ENCODE measurements around the gene DUSP14.
"Not testable (repeated sequence)": the region's sequence is repeated elsewhere in the genome, so short reads cannot be mapped to it uniquely, and the experiment has no call there.

The DUSP14 gene, protein sequence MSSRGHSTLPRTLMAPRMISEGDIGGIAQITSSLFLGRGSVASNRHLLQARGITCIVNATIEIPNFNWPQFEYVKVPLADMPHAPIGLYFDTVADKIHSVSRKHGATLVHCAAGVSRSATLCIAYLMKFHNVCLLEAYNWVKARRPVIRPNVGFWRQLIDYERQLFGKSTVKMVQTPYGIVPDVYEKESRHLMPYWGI
- long read RNA-seq, transcript DUSP14-206 (3 exons, 1,537 nt), result major isoform, 71 of 74 reads
- long read RNA-seq, partial matches to known transcripts, result 0 of 74 reads
- long read RNA-seq, other reads (novel, unspliced or antisense), result 1 of 74 reads

DNA sequence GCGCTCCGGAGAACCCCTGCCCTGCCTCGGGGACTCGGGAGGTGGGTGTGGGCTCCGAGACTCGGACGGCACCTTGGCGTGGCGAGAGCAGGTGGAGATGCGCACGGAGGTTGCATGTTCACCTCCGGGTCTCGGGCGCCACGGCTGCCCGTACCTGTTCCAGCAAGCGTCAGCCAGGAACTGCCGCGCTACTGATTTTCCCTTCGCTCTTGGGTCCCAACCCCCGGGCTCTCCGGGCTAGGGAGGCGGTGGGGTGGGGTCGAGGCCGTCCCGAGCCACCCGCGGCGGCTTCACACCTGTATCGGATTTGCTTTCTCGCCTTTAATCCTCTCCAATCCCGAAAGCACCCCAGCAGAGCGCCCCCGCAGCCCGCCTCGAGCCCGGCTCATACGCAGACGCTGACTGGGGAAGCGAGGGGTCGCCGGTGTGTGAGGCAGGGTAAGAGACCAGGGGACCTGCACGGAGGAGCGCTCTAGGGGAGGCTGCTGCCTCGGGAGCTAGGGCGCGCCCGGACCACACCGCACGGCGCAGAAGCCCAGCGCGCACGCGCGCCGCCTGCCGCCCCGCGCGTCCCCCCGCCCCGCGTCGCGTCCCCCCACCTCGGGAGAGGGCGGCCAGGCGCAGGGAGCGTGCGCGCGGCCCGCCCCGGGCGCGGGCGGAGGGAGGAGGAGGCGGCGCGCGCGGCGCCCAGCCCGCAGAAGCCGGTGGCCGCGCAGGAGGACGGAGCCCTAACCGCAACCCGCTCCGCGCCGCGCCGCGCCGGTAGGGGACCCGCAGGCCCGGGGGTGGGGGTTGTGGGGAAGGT, at the start of gene DUSP14:
Gene DUSP14, plus strand, starts transcription at position 695 of the 805 bp plus-strand sequence. CDS start 22,382 bp downstream, outside the sequence.
- Histone ChIP-seq H3K27ac (replicated peaks) (peak within 1 kb of the TSS; percentile 74), H3K4me3 (replicated peaks; ENCODE audit: insufficient read depth, low read length) (peak within 1 kb of the TSS; percentile 78), H3K27me3 (ENCODE audit: insufficient read depth, poor library complexity, severe bottlenecking) (no peaks in the 10 kb centered on the region)
- 0 out of 2 replicates have a peak, but pooled peaks have one; percentile 49 for TF ChIP-seq POLR2AphosphoS5 (IDR thresholded peaks at IDR 0.05; ENCODE audit: low read depth)
- no peak for TF ChIP-seq SPI1 (IDR thresholded peaks at IDR 0.05; ENCODE audit: borderline replicate concordance, low read depth)
- DNase-seq (ENCODE audit: low read depth in 1 of 2, low spot score in 1 of 2), result peak; percentile 51 to 66

DNA sequence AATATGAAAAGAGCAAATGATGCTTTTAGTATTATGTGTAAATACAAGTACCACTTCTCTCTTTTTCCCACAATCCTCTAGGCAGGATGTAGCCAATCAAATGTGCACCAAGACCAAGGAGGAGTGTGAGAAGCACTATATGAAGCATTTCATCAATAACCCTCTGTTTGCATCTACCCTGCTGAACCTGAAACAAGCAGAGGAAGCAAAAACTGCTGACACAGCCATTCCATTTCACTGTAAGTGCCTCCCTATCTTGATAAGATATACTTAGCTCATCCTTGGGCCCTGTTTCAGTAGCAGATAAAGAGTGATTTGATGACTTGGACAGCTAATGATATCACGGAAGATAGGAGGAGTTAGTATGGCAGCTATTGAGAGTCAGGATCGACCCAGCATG, 49.3 kb upstream of the DUSP14 start:
- no peaks in the 10 kb centered on the region for H3K27me3 ChIP-seq (ENCODE audit: insufficient read depth, poor library complexity, severe bottlenecking)
- H3K27ac ChIP-seq (replicated peaks), result no peak overlapping the region
- no peak overlapping the region for H3K4me3 ChIP-seq (replicated peaks; ENCODE audit: insufficient read depth, low read length)
- DNase-seq (ENCODE audit: low read depth in 1 of 2, low spot score in 1 of 2), result no peak
- TF ChIP-seq GABPA (IDR thresholded peaks at IDR 0.05; ENCODE audit: low read depth) (no peak), SPI1 (IDR thresholded peaks at IDR 0.05; ENCODE audit: borderline replicate concordance, low read depth) (no peak), POLR2AphosphoS5 (IDR thresholded peaks at IDR 0.05; ENCODE audit: low read depth) (no peak)
- TF ChIP-seq, protein P1, sequence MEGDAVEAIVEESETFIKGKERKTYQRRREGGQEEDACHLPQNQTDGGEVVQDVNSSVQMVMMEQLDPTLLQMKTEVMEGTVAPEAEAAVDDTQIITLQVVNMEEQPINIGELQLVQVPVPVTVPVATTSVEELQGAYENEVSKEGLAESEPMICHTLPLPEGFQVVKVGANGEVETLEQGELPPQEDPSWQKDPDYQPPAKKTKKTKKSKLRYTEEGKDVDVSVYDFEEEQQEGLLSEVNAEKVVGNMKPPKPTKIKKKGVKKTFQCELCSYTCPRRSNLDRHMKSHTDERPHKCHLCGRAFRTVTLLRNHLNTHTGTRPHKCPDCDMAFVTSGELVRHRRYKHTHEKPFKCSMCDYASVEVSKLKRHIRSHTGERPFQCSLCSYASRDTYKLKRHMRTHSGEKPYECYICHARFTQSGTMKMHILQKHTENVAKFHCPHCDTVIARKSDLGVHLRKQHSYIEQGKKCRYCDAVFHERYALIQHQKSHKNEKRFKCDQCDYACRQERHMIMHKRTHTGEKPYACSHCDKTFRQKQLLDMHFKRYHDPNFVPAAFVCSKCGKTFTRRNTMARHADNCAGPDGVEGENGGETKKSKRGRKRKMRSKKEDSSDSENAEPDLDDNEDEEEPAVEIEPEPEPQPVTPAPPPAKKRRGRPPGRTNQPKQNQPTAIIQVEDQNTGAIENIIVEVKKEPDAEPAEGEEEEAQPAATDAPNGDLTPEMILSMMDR (IDR thresholded peaks at IDR 0.05; ENCODE audit: insufficient read depth, low read length), result no peak
- TF ChIP-seq, protein P2, sequence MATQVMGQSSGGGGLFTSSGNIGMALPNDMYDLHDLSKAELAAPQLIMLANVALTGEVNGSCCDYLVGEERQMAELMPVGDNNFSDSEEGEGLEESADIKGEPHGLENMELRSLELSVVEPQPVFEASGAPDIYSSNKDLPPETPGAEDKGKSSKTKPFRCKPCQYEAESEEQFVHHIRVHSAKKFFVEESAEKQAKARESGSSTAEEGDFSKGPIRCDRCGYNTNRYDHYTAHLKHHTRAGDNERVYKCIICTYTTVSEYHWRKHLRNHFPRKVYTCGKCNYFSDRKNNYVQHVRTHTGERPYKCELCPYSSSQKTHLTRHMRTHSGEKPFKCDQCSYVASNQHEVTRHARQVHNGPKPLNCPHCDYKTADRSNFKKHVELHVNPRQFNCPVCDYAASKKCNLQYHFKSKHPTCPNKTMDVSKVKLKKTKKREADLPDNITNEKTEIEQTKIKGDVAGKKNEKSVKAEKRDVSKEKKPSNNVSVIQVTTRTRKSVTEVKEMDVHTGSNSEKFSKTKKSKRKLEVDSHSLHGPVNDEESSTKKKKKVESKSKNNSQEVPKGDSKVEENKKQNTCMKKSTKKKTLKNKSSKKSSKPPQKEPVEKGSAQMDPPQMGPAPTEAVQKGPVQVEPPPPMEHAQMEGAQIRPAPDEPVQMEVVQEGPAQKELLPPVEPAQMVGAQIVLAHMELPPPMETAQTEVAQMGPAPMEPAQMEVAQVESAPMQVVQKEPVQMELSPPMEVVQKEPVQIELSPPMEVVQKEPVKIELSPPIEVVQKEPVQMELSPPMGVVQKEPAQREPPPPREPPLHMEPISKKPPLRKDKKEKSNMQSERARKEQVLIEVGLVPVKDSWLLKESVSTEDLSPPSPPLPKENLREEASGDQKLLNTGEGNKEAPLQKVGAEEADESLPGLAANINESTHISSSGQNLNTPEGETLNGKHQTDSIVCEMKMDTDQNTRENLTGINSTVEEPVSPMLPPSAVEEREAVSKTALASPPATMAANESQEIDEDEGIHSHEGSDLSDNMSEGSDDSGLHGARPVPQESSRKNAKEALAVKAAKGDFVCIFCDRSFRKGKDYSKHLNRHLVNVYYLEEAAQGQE (IDR thresholded peaks at IDR 0.05; ENCODE audit: insufficient replicate concordance, low read depth), result no peak

DNA sequence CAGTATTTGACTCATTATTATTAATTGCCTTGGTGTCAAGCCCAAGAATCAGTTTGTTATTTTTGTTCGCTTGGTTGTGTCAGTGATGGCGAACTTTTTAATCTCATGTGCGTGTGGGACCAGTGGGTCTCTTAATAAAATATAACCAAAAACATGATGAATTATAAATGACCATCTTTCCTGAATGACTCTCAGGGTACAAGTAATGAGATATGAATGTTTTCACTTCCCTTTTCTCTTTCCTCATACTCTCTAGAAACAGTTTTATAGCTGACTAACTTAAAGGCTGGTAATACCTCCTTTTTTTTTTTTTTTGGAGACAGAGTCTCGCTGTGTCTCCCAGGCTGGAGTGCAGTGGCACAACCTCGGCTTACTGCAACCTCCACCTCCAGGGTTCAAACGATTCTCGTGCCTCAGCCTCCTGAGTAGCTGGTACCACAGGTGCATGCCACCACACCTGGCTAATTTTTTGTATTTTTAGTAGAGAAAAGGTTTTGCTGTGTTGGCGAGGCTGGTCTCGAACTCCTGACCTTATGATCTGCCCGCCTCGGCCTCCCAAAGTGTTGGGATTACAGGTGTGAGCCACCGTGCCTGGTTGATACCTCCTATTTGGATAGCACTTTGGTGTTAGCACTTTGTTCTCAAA, 48.2 kb upstream of the DUSP14 start:
- H3K27me3 ChIP-seq (ENCODE audit: insufficient read depth, poor library complexity, severe bottlenecking); H3K27ac ChIP-seq (replicated peaks); H3K4me3 ChIP-seq (replicated peaks; ENCODE audit: insufficient read depth, low read length); DNase-seq (ENCODE audit: low read depth in 1 of 2, low spot score in 1 of 2): not testable (repeated sequence)
- TF ChIP-seq SPI1 (IDR thresholded peaks at IDR 0.05; ENCODE audit: borderline replicate concordance, low read depth), result peak; percentile 26; the same call in 1 of the 2 replicates

DNA sequence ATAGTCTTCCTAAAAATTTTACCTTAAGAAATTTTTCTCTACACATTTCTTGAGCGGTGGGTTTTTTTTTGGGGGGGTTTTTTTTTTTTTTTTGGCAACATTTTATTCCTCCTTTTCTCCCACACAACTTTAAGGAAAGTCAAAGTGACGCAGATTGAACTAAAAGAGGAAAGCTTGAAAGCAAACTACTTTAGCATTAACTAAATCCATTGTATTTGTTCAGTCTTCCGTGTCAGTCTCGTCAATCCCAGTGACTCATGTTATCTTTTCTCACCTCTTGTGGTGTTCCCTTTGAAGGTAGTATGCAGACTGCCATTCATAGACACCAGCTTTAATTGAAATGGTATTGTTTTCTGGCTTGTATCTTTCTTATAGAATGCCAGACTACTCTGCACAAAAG, 43.7 kb upstream of the DUSP14 start:
- Histone ChIP-seq H3K27me3 (ENCODE audit: insufficient read depth, poor library complexity, severe bottlenecking) (no peaks in the 10 kb centered on the region), H3K4me3 (replicated peaks; ENCODE audit: insufficient read depth, low read length) (no peak overlapping the region), H3K27ac (replicated peaks) (no peak overlapping the region)
- DNase-seq (ENCODE audit: low read depth in 1 of 2, low spot score in 1 of 2), result no peak
- TF ChIP-seq SPI1 (IDR thresholded peaks at IDR 0.05; ENCODE audit: borderline replicate concordance, low read depth) (no peak), GABPA (IDR thresholded peaks at IDR 0.05; ENCODE audit: low read depth) (no peak), POLR2AphosphoS5 (IDR thresholded peaks at IDR 0.05; ENCODE audit: low read depth) (no peak)
- TF ChIP-seq, protein P1 (IDR thresholded peaks at IDR 0.05; ENCODE audit: insufficient read depth, low read length), result no peak
- TF ChIP-seq, protein P2 (IDR thresholded peaks at IDR 0.05; ENCODE audit: insufficient replicate concordance, low read depth), result no peak
